H9 (cell line): ENCODE measurements around the gene ATP11B. TPM values are rescaled to one million over a fixed set of nuclear protein-coding genes. Genes with fewer than 3 reads are reported as not detected.

ENCODE experiments used
- DNase-seq: peaks from one replicate; pipeline ENCODE4 v3.0.0-alpha.2; 2017
- H2AFZ ChIP-seq: one replicate; pipeline ENCODE4 v1.6.1; 2013; ENCODE audit warnings: mild to moderate bottlenecking, low read length, control low read depth, moderate library complexity
- H2AK5ac ChIP-seq: 2 replicates; pipeline ENCODE4 v1.6.1; 2013; ENCODE audit warnings: low read length, control low read depth, mixed read lengths; ENCODE audit not compliant: insufficient read length
- H2BK120ac ChIP-seq: one replicate; pipeline ENCODE4 v1.6.1; 2013; ENCODE audit warnings: low read depth, mild to moderate bottlenecking, low read length, control low read depth, inconsistent platforms; ENCODE audit not compliant: poor library complexity, severe bottlenecking
- H2BK12ac ChIP-seq: 2 replicates; pipeline ENCODE4 v1.6.1; 2013; ENCODE audit warnings: low read length, control low read depth, mixed read lengths, low read depth; ENCODE audit not compliant: insufficient read length
- H2BK15ac ChIP-seq: 2 replicates; pipeline ENCODE4 v1.6.1; 2013; ENCODE audit warnings: low read depth, low read length, control low read depth
- H2BK20ac ChIP-seq: one replicate; pipeline ENCODE4 v1.6.1; 2013; ENCODE audit warnings: low read depth, mild to moderate bottlenecking, low read length, control low read depth, inconsistent platforms; ENCODE audit not compliant: poor library complexity, severe bottlenecking
- H2BK5ac ChIP-seq: 2 replicates; pipeline ENCODE4 v1.6.1; 2013; ENCODE audit warnings: low read length, control low read depth, mixed read lengths; ENCODE audit not compliant: insufficient read length
- H3K14ac ChIP-seq: 2 replicates; pipeline ENCODE4 v1.6.1; 2013; ENCODE audit warnings: low read length, control low read depth; ENCODE audit not compliant: insufficient read depth
- H3K18ac ChIP-seq: 2 replicates; pipeline ENCODE4 v1.6.1; 2013; ENCODE audit warnings: low read depth, mild to moderate bottlenecking, mixed read lengths, low read length, control low read depth; ENCODE audit not compliant: insufficient read length
- H3K23ac ChIP-seq: 2 replicates; pipeline ENCODE4 v1.6.1; 2013; ENCODE audit warnings: low read length, control low read depth, mixed read lengths, low read depth; ENCODE audit not compliant: insufficient read length
- H3K23me2 ChIP-seq: 2 replicates; pipeline ENCODE4 v1.6.1; 2013; ENCODE audit warnings: low read depth, mild to moderate bottlenecking, mixed read lengths, low read length, control low read depth; ENCODE audit not compliant: insufficient read length, poor library complexity, severe bottlenecking
- H3K27ac ChIP-seq: 2 replicates; pipeline ENCODE4 v1.5.1; 2013; ENCODE audit warnings: low read length, control low read depth, mixed read lengths, low read depth; ENCODE audit not compliant: insufficient read length
- H3K27me3 ChIP-seq: 2 replicates; pipeline ENCODE4 v1.6.1; 2013; ENCODE audit warnings: low read length, control low read depth, inconsistent platforms; ENCODE audit not compliant: insufficient read depth
- H3K4ac ChIP-seq: 2 replicates; pipeline ENCODE4 v1.6.1; 2013; ENCODE audit warnings: low read depth, mild to moderate bottlenecking, control low read depth, inconsistent platforms, low read length, moderate library complexity
- H3K4me1 ChIP-seq: 2 replicates; pipeline ENCODE4 v1.6.1; 2013; ENCODE audit warnings: low read length, control low read depth, inconsistent platforms; ENCODE audit not compliant: insufficient read depth
- H3K4me2 ChIP-seq: 2 replicates; pipeline ENCODE4 v1.6.1; 2013; ENCODE audit warnings: low read length, control low read depth, mixed read lengths; ENCODE audit not compliant: insufficient read length, insufficient read depth
- H3K56ac ChIP-seq: 2 replicates; pipeline ENCODE4 v1.6.1; 2013; ENCODE audit warnings: low read depth, mild to moderate bottlenecking, mixed read lengths, low read length, control low read depth; ENCODE audit not compliant: insufficient read length
- H3K79me1 ChIP-seq: 2 replicates; pipeline ENCODE4 v1.6.1; 2013; ENCODE audit warnings: low read depth, mild to moderate bottlenecking, moderate library complexity, low read length, control low read depth, inconsistent platforms; ENCODE audit not compliant: insufficient read depth, poor library complexity, severe bottlenecking
- H3K79me2 ChIP-seq: 2 replicates; pipeline ENCODE4 v1.6.1; 2013; ENCODE audit warnings: low read length, control low read depth, inconsistent platforms; ENCODE audit not compliant: insufficient read depth
- H3K9ac ChIP-seq: 2 replicates; pipeline ENCODE4 v1.6.1; 2013; ENCODE audit warnings: low read length, control low read depth, mixed read lengths; ENCODE audit not compliant: insufficient read length; ENCODE audit errors: extremely low read depth
- H3K9me3 ChIP-seq: one replicate; pipeline ENCODE4 v1.6.1; 2013; ENCODE audit warnings: low read depth, low read length, inconsistent platforms; ENCODE audit not compliant: control insufficient read depth
- H3T11ph ChIP-seq: one replicate; pipeline ENCODE4 v1.6.1; 2013; ENCODE audit warnings: mild to moderate bottlenecking, low read length, control low read depth, inconsistent platforms
- H4K20me1 ChIP-seq: one replicate; pipeline ENCODE4 v1.6.1; 2013; ENCODE audit not compliant: control insufficient read depth, insufficient read length, insufficient read depth
- H4K5ac ChIP-seq: 2 replicates; pipeline ENCODE4 v1.6.1; 2013; ENCODE audit warnings: low read depth, mild to moderate bottlenecking, mixed read lengths, low read length, control low read depth; ENCODE audit not compliant: insufficient read length
- H4K8ac ChIP-seq: replicated peaks from 2 replicates; pipeline ENCODE4 v1.6.1; 2013; ENCODE audit warnings: low read length, control low read depth, mixed read lengths, low read depth; ENCODE audit not compliant: insufficient read length
- H4K91ac ChIP-seq: 2 replicates; pipeline ENCODE4 v1.6.1; 2013; ENCODE audit warnings: low read depth, mild to moderate bottlenecking, moderate library complexity, mixed read lengths, low read length, control low read depth; ENCODE audit not compliant: insufficient read length
- H3K27ac Mint-ChIP-seq, 3 experiments: 2 replicates in 2 of 3; 3 replicates in 1 of 3; pipeline ENCODE4 v1.8.0; 2020 to 2021; ENCODE audit warnings: mixed read lengths in 3 of 3, mild to moderate bottlenecking in 1 of 3, moderate library complexity in 1 of 3
- H3K27me3 Mint-ChIP-seq: 2 replicates; pipeline ENCODE4 v1.8.0; 2021; ENCODE audit warnings: low read depth, mild to moderate bottlenecking, moderate library complexity, mixed read lengths
- H3K36me3 Mint-ChIP-seq, 3 experiments: 2 replicates in 2 of 3; 3 replicates in 1 of 3; pipeline ENCODE4 v1.8.0; 2020 to 2021; ENCODE audit warnings: low read depth in 3 of 3, mixed read lengths in 3 of 3; ENCODE audit not compliant: insufficient read depth in 1 of 3
- H3K4me1 Mint-ChIP-seq, 2 experiments: 2 replicates each; pipeline ENCODE4 v1.8.0; 2020; ENCODE audit warnings: mixed read lengths in 2 of 2
- H3K4me3 Mint-ChIP-seq, 2 experiments: 2 replicates in 1 of 2; 3 replicates in 1 of 2; pipeline ENCODE4 v1.8.0; 2020 to 2021; ENCODE audit warnings: mild to moderate bottlenecking in 2 of 2, mixed read lengths in 2 of 2, moderate library complexity in 1 of 2
- H3K9me3 Mint-ChIP-seq, 2 experiments: 2 replicates in 1 of 2; 3 replicates in 1 of 2; pipeline ENCODE4 v1.8.0; 2020; ENCODE audit warnings: mild to moderate bottlenecking in 2 of 2, mixed read lengths in 2 of 2, moderate library complexity in 1 of 2
- CTCF ChIP-seq: fragments of 200-600 bp; sonication (generic); conservative IDR thresholded peaks from 3 replicates; pipeline ENCODE4 v1.8.0; 2021; ENCODE audit warnings: antibody characterized with exemption, mild to moderate bottlenecking
- WGBS: extraction: QIAGEN DNeasy Blood & Tissue Kit; methylation state at CpG from one replicate; pipeline ENCODE4 v1.1.7; 2013; ENCODE audit warnings: missing lambda C conversion rate, low lambda C conversion rate, mixed read lengths; ENCODE audit not compliant: insufficient read length; ENCODE audit errors: extremely low coverage; 5-methylcytosine and 5-hydroxymethylcytosine counted together
- total RNA-seq: library from RNA; stranded (reverse); gene quantifications from 2 replicates; pipeline ENCODE4 v1.2.1, GENCODE V29; 2021

The ATP11B gene
- total RNA-seq, 1 experiment from 2014 or later: 30.0 TPM

DNA sequence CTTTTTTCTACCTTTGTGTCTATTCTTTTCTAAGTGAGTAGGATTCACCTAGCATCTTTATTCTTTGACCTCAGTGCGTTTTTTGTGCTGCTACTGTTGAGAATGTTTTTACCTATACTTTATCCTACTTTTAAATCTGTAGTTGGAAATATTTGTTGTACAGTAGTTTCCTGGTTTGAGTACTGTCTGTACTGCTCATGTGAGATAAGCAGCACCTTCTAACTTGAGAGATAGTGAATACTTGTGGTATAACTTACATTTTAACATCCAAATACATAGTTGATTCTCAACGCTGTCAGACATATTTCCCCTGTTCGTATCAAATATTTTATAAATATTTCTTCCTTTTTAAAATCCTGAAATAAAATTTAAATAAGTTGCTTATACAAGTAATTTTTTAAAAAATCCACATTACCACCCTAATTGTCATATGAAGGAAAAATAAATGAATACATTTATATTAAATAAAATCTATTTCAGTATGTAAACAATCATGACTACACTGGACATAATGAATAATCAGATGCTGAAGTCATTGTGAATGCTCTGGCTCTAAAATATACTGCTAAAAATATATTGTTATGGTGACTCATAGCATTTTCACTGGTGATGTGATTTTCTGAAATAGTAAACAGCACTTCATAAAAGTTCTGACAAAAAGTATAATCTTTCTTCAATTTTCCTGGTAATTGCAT lies 17.4 kb downstream of the ATP11B start:
- no peaks in the 10 kb centered on the region for H3K79me1 ChIP-seq
- no peaks in the 10 kb centered on the region for H3K23me2 ChIP-seq
- no peak overlapping the region for H4K8ac ChIP-seq
- H3K27me3 ChIP-seq: no peaks in the 10 kb centered on the region
- H2AFZ ChIP-seq: no peak overlapping the region
- no peak overlapping the region for H2BK120ac ChIP-seq
- H2BK5ac ChIP-seq: no peak overlapping the region
- no peak overlapping the region for H3K56ac ChIP-seq
- no peak overlapping the region for H4K91ac ChIP-seq
- H2AK5ac ChIP-seq: no peak overlapping the region
- H3K9ac ChIP-seq: no peak overlapping the region
- Mint-ChIP-seq H3K27me3 (no peaks in the 10 kb centered on the region), H3K4me3 (no peak overlapping the region), H3K36me3 (no peaks in the 10 kb centered on the region), H3K9me3 (no peaks in the 10 kb centered on the region), H3K4me1 (peaks cover 5 to 6% of the 10 kb centered on the region in 2 experiments; a peak in 3 of 4 replicates), H3K27ac (no peak overlapping the region)
- no peaks in the 10 kb centered on the region for H3K9me3 ChIP-seq
- no peak for TF ChIP-seq CTCF
- H3K4me2 ChIP-seq: no peak overlapping the region
- no peak overlapping the region for H2BK20ac ChIP-seq
- H3K79me2 ChIP-seq: no peaks in the 10 kb centered on the region; the same call in 1 of the 2 replicates
- H2BK12ac ChIP-seq: no peak overlapping the region
- no peak overlapping the region for H3K4ac ChIP-seq
- no peak overlapping the region for H3K27ac ChIP-seq
- no peaks in the 10 kb centered on the region for H4K20me1 ChIP-seq
- H3K4me1 ChIP-seq: no peaks in the 10 kb centered on the region
- 100% methylated on average over 1 of the region's 3 CpGs for WGBS
- no peak overlapping the region for H3K18ac ChIP-seq
- H4K5ac ChIP-seq: no peak overlapping the region
- no peak overlapping the region for H3K23ac ChIP-seq
- H3K14ac ChIP-seq: no peak overlapping the region
- no peak for DNase-seq
- H3T11ph ChIP-seq: no peak overlapping the region
- H2BK15ac ChIP-seq: no peak overlapping the region
